AML-193 (cell line): Measurements from ENCODE around the gene SPON2.
A peak's percentile ranks its signal among the peaks of the same experiment; 100 is the strongest.

Experiments
- DNase-seq, 2 experiments: peaks; one replicate each; lab custom pipeline; 2025; lab: John Stamatoyannopoulos, UW

Gene SPON2

GRCh38 chr4:1195109-1195671, 22.8 kb upstream of the SPON2 start:
- DNase-seq: no peak

GRCh38 chr4:1194010-1194900, 21.9 kb upstream of the SPON2 start:
- DNase-seq: no peak

GRCh38 chr4:1193206-1194009, 21.0 kb upstream of the SPON2 start:
- no peak for DNase-seq

GRCh38 chr4:1192493-1193205, 20.3 kb upstream of the SPON2 start:
- no peak for DNase-seq

- no peak for DNase-seq
These were observed 19.7 kb upstream of the SPON2 start for GRCh38 chr4:1192091-1192492.

- no peak for DNase-seq
These were observed 19.2 kb upstream of the SPON2 start for GRCh38 chr4:1191621-1192020.

GRCh38 chr4:1187182-1187581, 14.8 kb upstream of the SPON2 start:
- DNase-seq: no peak

- DNase-seq: peak; percentile 65 to 80
These were observed 11.8 kb upstream of the SPON2 start for GRCh38 chr4:1183985-1184773.

- no peak for DNase-seq
These were observed 9.9 kb upstream of the SPON2 start for GRCh38 chr4:1182313-1182712.

- DNase-seq: no peak
These were observed 8.3 kb upstream of the SPON2 start for GRCh38 chr4:1180663-1181062.

GRCh38 chr4:1179976-1180375, 7.6 kb upstream of the SPON2 start:
- no peak for DNase-seq

GRCh38 chr4:1179089-1179441, 6.7 kb upstream of the SPON2 start:
- DNase-seq: no peak

- no peak for DNase-seq
These were observed 6.1 kb upstream of the SPON2 start for GRCh38 chr4:1178300-1179088.

GRCh38 chr4:1177274-1178141, 5.1 kb upstream of the SPON2 start:
- DNase-seq: no peak

GRCh38 chr4:1176398-1177273, 4.3 kb upstream of the SPON2 start:
- DNase-seq: no peak

GRCh38 chr4:1175635-1176229, 3.3 kb upstream of the SPON2 start:
- no peak for DNase-seq

- no peak for DNase-seq
These were observed 2.7 kb upstream of the SPON2 start for GRCh38 chr4:1174941-1175634.
